CD4-positive, alpha-beta T cell (primary cell): ENCODE data around the gene C20orf144. TPM values are rescaled to one million over a fixed set of nuclear protein-coding genes. Genes with fewer than 3 reads are reported as not detected.

ENCODE experiments used
- ATAC-seq: fragments of 200-7000 bp; cut with Tn5 transposase; one replicate; pipeline ENCODE4 v1.10.0; 2022; ENCODE audit warnings: mild to moderate bottlenecking; ENCODE audit not compliant: poor library complexity
- CTCF ChIA-PET: fragments of 350-600 bp; sonication (Branson Sonifier 250); formaldehyde crosslinking; loops from one replicate; lab custom pipeline; 2021; ENCODE audit warnings: antibody characterized with exemption, inconsistent platforms; lab: Charles Lee
- POLR2A ChIA-PET: fragments of 350-600 bp; sonication (Branson Sonifier 250); formaldehyde crosslinking; loops from one replicate; lab custom pipeline; 2021; ENCODE audit warnings: antibody characterized with exemption, inconsistent platforms; lab: Charles Lee
- DNase-seq, 14 experiments: peaks; one replicate each; pipeline ENCODE4 v3.0.0-alpha.2; 2013 to 2020; ENCODE audit warnings: mixed read lengths in 2 of 14
- H3K27ac ChIP-seq, 2 donors: one replicate each; pipeline versions ENCODE4 v1.5.1 to v1.7.0; 2013; ENCODE audit warnings: low read length in 2 of 2, low read depth in 1 of 2, mild to moderate bottlenecking in 1 of 2
- H3K27me3 ChIP-seq, 2 experiments: 1 replicate in 1 of 2; 2 replicates in 1 of 2; pipeline versions ENCODE4 v1.6.1 to v1.7.0; 2013; ENCODE audit warnings: low read length in 2 of 2, control low read depth in 1 of 2, mild to moderate bottlenecking in 1 of 2, moderate library complexity in 1 of 2; ENCODE audit not compliant: insufficient read depth in 2 of 2, control insufficient read depth in 1 of 2
- H3K36me3 ChIP-seq: one replicate; pipeline ENCODE4 v1.6.1; 2013; ENCODE audit warnings: low read length, control low read depth; ENCODE audit not compliant: insufficient read depth
- H3K4me1 ChIP-seq: one replicate; pipeline ENCODE4 v1.6.1; 2013; ENCODE audit warnings: low read length, control low read depth; ENCODE audit not compliant: insufficient read depth
- H3K4me3 ChIP-seq: one replicate; pipeline ENCODE4 v1.5.1; 2013; ENCODE audit warnings: mild to moderate bottlenecking, low read length, moderate library complexity
- H3K9me3 ChIP-seq, 2 experiments: 1 replicate in 1 of 2; 2 replicates in 1 of 2; pipeline versions ENCODE4 v1.6.1 to v1.7.0; 2013; ENCODE audit warnings: low read length in 2 of 2, mild to moderate bottlenecking in 2 of 2, control low read depth in 1 of 2, moderate library complexity in 1 of 2; ENCODE audit not compliant: control insufficient read depth in 1 of 2, insufficient read depth in 1 of 2
- H3K27ac Mint-ChIP-seq: one replicate; pipeline ENCODE4 v1.8.0; 2020; ENCODE audit warnings: mixed read lengths
- H3K27me3 Mint-ChIP-seq: one replicate; pipeline ENCODE4 v1.8.0; 2021; ENCODE audit warnings: mixed read lengths
- H3K36me3 Mint-ChIP-seq: one replicate; pipeline ENCODE4 v1.8.0; 2021; ENCODE audit warnings: low read depth, mixed read lengths
- H3K4me1 Mint-ChIP-seq: one replicate; pipeline ENCODE4 v1.8.0; 2021; ENCODE audit warnings: low read depth, mixed read lengths
- H3K4me3 Mint-ChIP-seq: one replicate; pipeline ENCODE4 v1.8.0; 2020; ENCODE audit warnings: mild to moderate bottlenecking, mixed read lengths
- H3K9me3 Mint-ChIP-seq: one replicate; pipeline ENCODE4 v1.8.0; 2020; ENCODE audit warnings: mixed read lengths
- intact Hi-C, 2 experiments: fragments of 100-400 bp; cut with DNase I in 1 of 2; cut with micrococcal nuclease in 1 of 2; formaldehyde crosslinking; loops; one replicate each; pipeline versions ENCODE4 v1.15.1 to v1.9.0; 2023 to 2025; cut with DNase I, micrococcal nuclease
- total RNA-seq, 174 experiments: library from RNA in 2 of 174; stranded (reverse) in 2 of 174; gene quantifications; one replicate each; pipeline ENCODE4 v1.2.3 and lab custom pipeline; 2021 to 2026
- TF ChIP-seq, protein P1 (sequence below): fragments of 200-600 bp; IDR thresholded peaks from one replicate; pipeline ENCODE4 v1.8.0; 2022; ENCODE audit warnings: antibody characterized with exemption, mild to moderate bottlenecking

Gene C20orf144
- total RNA-seq, 2 experiments from 2014 or later, result 0.17 to 0.19 TPM

GRCh38 chr20:33681728-33682353 is 19.7 kb downstream of the C20orf144 start:
- no peak for DNase-seq
- no peaks in the 10 kb centered on the region for H3K9me3 ChIP-seq
- no peaks in the 10 kb centered on the region for H3K36me3 ChIP-seq
- Mint-ChIP-seq H3K4me3 (no peak overlapping the region), H3K27ac (peak overlapping the region; percentile 22), H3K4me1 (peaks cover 57% of the 10 kb centered on the region), H3K36me3 (no peaks in the 10 kb centered on the region), H3K27me3 (no peaks in the 10 kb centered on the region), H3K9me3 (no peaks in the 10 kb centered on the region)
- TF ChIP-seq, protein P1, sequence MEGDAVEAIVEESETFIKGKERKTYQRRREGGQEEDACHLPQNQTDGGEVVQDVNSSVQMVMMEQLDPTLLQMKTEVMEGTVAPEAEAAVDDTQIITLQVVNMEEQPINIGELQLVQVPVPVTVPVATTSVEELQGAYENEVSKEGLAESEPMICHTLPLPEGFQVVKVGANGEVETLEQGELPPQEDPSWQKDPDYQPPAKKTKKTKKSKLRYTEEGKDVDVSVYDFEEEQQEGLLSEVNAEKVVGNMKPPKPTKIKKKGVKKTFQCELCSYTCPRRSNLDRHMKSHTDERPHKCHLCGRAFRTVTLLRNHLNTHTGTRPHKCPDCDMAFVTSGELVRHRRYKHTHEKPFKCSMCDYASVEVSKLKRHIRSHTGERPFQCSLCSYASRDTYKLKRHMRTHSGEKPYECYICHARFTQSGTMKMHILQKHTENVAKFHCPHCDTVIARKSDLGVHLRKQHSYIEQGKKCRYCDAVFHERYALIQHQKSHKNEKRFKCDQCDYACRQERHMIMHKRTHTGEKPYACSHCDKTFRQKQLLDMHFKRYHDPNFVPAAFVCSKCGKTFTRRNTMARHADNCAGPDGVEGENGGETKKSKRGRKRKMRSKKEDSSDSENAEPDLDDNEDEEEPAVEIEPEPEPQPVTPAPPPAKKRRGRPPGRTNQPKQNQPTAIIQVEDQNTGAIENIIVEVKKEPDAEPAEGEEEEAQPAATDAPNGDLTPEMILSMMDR, result no peak
- no peak for ATAC-seq
- H3K4me3 ChIP-seq, result no peak overlapping the region
- intact Hi-C loops, result loop anchor here in 1 of 2 experiments (10.0 kb wide), 1 partner anchor 313 kb away; the partner anchor contains the start of gene RALY
- H3K27ac ChIP-seq, result no peak overlapping the region
- peaks cover 61% of the 10 kb centered on the region for H3K4me1 ChIP-seq
- no peaks in the 10 kb centered on the region for H3K27me3 ChIP-seq
- CTCF ChIA-PET, result interaction anchor here (2.0 kb wide), 1 partner anchor 14 kb away, joined by 12 read pairs; no protein-coding TSS in a partner anchor
- POLR2A ChIA-PET, result interaction anchor here (0.6 to 4.1 kb wide), 2 partner anchors 14 to 307 kb away, joined by 3 to 45 read pairs; partner anchors contain the start of gene ACTL10

GRCh38 chr20:33684533-33685327 is 22.6 kb downstream of the C20orf144 start:
- no peaks in the 10 kb centered on the region for H3K27me3 Mint-ChIP-seq
- H3K36me3 Mint-ChIP-seq, result no peaks in the 10 kb centered on the region
- H3K27ac Mint-ChIP-seq, result peak overlapping the region; percentile 39
- DNase-seq (no peak), ATAC-seq (no peak)
- peak overlapping the region; percentile 65 for H3K4me3 Mint-ChIP-seq
- intact Hi-C loops, result loop anchor here in 1 of 2 experiments (2.0 to 10.0 kb wide), 3 partner anchors 46 to 428 kb away; partner anchors contain the start of genes EIF2S2, RALY and ZNF341
- H3K4me1 Mint-ChIP-seq, result peaks cover 50% of the 10 kb centered on the region
- CTCF ChIA-PET, result interaction anchor here (0.6 to 3.1 kb wide), 3 partner anchors 17 to 68 kb away, joined by 3 to 15 read pairs (median 3); no protein-coding TSS in a partner anchor
- POLR2A ChIA-PET, result interaction anchor here (1.0 to 1.8 kb wide), 4 partner anchors 21 to 47 kb away, joined by 3 to 9 read pairs (median 6); partner anchors contain the start of genes PXMP4 and ZNF341
- Histone ChIP-seq H3K4me3 (peak overlapping the region; percentile 37), H3K27me3 (no peaks in the 10 kb centered on the region), H3K36me3 (no peaks in the 10 kb centered on the region), H3K27ac (no peak overlapping the region), H3K9me3 (no peaks in the 10 kb centered on the region), H3K4me1 (peaks cover 50% of the 10 kb centered on the region)
- TF ChIP-seq, protein P1, result no peak
- no peaks in the 10 kb centered on the region for H3K9me3 Mint-ChIP-seq

DNA sequence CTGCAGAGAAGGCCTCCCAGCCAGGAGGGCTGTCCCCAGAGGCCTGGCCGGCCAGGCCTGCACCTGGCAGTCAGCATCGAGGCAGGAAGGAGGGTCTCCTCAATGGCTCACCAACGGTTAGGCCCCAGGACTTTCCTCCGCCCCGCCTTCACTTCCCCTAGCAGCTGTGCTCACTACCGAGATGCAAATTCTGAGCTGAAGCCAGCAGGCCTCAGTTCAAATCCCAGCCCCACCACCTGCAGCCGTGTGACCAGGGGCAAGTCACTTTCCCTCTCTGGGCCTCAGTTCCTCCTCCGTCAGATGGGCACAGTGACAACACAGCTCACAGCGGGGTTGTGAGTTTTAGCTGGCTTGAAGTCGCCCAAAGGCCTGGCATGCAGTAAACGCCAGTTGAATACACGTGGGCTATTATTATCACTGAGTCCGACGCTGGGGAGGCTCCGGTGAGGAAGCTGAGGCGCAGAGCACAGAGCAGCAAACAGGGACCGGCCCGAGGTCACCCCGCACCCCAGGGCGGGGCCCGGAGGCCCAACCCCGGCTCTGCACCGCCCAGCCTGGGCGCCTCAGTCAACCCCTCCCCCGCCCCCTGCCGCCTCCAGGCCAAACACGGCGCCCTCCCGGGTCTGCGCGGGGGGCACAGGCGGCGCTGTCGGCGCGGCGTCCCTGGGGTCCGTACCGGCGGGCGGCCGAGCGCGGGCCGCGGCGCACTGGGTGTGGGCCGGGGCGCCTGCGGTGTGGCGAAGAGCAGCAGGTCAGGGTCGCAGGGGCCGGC is 23.4 kb downstream of the C20orf144 start:
- H3K27ac ChIP-seq, result no peak overlapping the region
- peak overlapping the region; percentile 37 for H3K4me3 ChIP-seq
- peaks cover 49% of the 10 kb centered on the region for H3K4me1 ChIP-seq
- DNase-seq (peak in 5 of 14 experiments; percentile 31 to 72 (median 60)), ATAC-seq (no peak)
- Mint-ChIP-seq H3K4me1 (peaks cover 52% of the 10 kb centered on the region), H3K9me3 (no peaks in the 10 kb centered on the region), H3K36me3 (no peaks in the 10 kb centered on the region), H3K27me3 (no peaks in the 10 kb centered on the region), H3K4me3 (peak overlapping the region; percentile 66), H3K27ac (peak overlapping the region; percentile 39)
- intact Hi-C loops, result loop anchor here in 1 of 2 experiments (2.0 to 10.0 kb wide), 4 partner anchors 35 to 427 kb away; partner anchors contain the start of genes EIF2S2, PXMP4, RALY and ZNF341
- TF ChIP-seq, protein P1, result no peak
- H3K9me3 ChIP-seq, result no peaks in the 10 kb centered on the region
- H3K36me3 ChIP-seq, result no peaks in the 10 kb centered on the region
- ChIA-PET POLR2A (interaction anchor here (1.0 to 1.8 kb wide), 4 partner anchors 20 to 47 kb away, joined by 3 to 9 read pairs (median 6); partner anchors contain the start of genes PXMP4 and ZNF341), CTCF (interaction anchor here (0.6 to 3.1 kb wide), 3 partner anchors 18 to 67 kb away, joined by 3 to 15 read pairs (median 3); no protein-coding TSS in a partner anchor)
- no peaks in the 10 kb centered on the region for H3K27me3 ChIP-seq
